Panc1 (cell line): ENCODE results near the gene LLGL1.

Experiments used
- CTCF ChIP-seq: fragments of 450-650 bp; IDR thresholded peaks from 2 replicates; pipeline ENCODE4 v1.5.1; 2017; ENCODE audit warnings: mild to moderate bottlenecking
- POLR2AphosphoS5 ChIP-seq: IDR thresholded peaks from 2 replicates; pipeline ENCODE4 v1.6.1; 2012; ENCODE audit warnings: mild to moderate bottlenecking, low read depth, low read length, moderate library complexity
- REST ChIP-seq, 2 experiments: IDR thresholded peaks; 2 replicates each; pipeline ENCODE4 v1.6.1; 2011 to 2012; ENCODE audit warnings: low read depth in 2 of 2, control low read depth in 1 of 2, low read length in 1 of 2, mild to moderate bottlenecking in 1 of 2, moderate library complexity in 1 of 2; ENCODE audit not compliant: insufficient read depth in 1 of 2
- TCF7L2 ChIP-seq: IDR thresholded peaks from 2 replicates; pipeline ENCODE4 v1.6.1; 2011; ENCODE audit warnings: mild to moderate bottlenecking, low read depth, low read length, inconsistent platforms

GRCh38 chr17:18254888-18255649 lies 29.6 kb downstream of the LLGL1 start:
- no peak for TF ChIP-seq TCF7L2
- TF ChIP-seq CTCF = no peak; the same call in 1 of the 2 replicates
- no peak for TF ChIP-seq REST (IDR thresholded peaks at IDR 0.05; ENCODE audit: insufficient read depth in 1 of 2, low read depth in 2 of 2, low read length in 1 of 2)
- TF ChIP-seq POLR2AphosphoS5 = no peak
